Measurements from ENCODE around the gene ANTXR2. TPM values are rescaled to one million over a fixed set of nuclear protein-coding genes. Genes with fewer than 3 reads are reported as not detected.

The ANTXR2 gene
- total and polyA plus RNA-seq, 2 donors (not counting 3 experiments of a cell fraction or from before 2014, with no cell fraction given) = 6.6 to 64.6 TPM

- intact Hi-C loops (cut with micrococcal nuclease) (no loop called here), dilution Hi-C loops (cut with MboI; ENCODE audit: extremely low pct_ligation_motif_present, low sequenced_read_pairs) (no loop called here)
- Histone ChIP-seq H3K9me3 (replicated peaks; ENCODE audit: control insufficient read depth, insufficient read depth, low read length) (no peaks in the 10 kb centered on the region), H2AFZ (ENCODE audit: low read depth, low read length) (no peak overlapping the region), H3K27ac (ENCODE audit: insufficient read depth, low read depth, low read length) (no peak overlapping the region), H3K36me3 (ENCODE audit: control insufficient read depth in 2 of 2, extremely low read depth in 1 of 2, insufficient read depth in 2 of 2, low read length in 2 of 2) (no peaks in the 10 kb centered on the region), H3K4me3 (replicated peaks in 1 of 3; ENCODE audit: insufficient read depth in 1 of 3, low read depth in 1 of 3, low read length in 3 of 3) (no peak overlapping the region), H3K79me2 (ENCODE audit: control insufficient read depth, insufficient read depth, low read length) (no peaks in the 10 kb centered on the region), H3K9me1 (replicated peaks; ENCODE audit: control insufficient read depth, extremely low read depth, insufficient read depth, low read length) (peaks cover 2% of the 10 kb centered on the region), H3K4me2 (ENCODE audit: insufficient read depth, low read length) (no peak overlapping the region), H4K20me1 (replicated peaks; ENCODE audit: control insufficient read depth, extremely low read depth, insufficient read depth, low read length) (no peaks in the 10 kb centered on the region), H3K4me1 (ENCODE audit: control insufficient read depth, extremely low read depth, insufficient read depth, low read length) (no peaks in the 10 kb centered on the region), H3K9ac (replicated peaks; ENCODE audit: extremely low read depth, insufficient read depth, low read length) (no peak overlapping the region), H3K27me3 (ENCODE audit: control insufficient read depth in 2 of 2, insufficient read depth in 2 of 2, low read length in 2 of 2) (no peaks in the 10 kb centered on the region)
- CTCF ChIA-PET = no interaction called here
- no TSS peak for BruUV-seq (replicated peaks)
- DNase-seq (ENCODE audit: low read depth, low spot score) (no peak), FAIRE-seq (no peak)
- TF ChIP-seq EZH2 (IDR thresholded peaks at IDR 0.05; ENCODE audit: borderline replicate concordance, low read depth, low read length, severe bottlenecking) (no peak), JUN (IDR thresholded peaks at IDR 0.05; ENCODE audit: borderline replicate concordance, insufficient read depth, insufficient read length, low read depth) (no peak), CTCF (IDR thresholded peaks at IDR 0.05; ENCODE audit: extremely low read depth in 1 of 2, insufficient read depth in 1 of 2, low read depth in 1 of 2, low read length in 2 of 2) (no peak), MAX (IDR thresholded peaks at IDR 0.05; ENCODE audit: insufficient read depth, insufficient read length) (no peak), GATA2 (IDR thresholded peaks at IDR 0.05; ENCODE audit: insufficient read depth, insufficient read length, low read depth, low read length) (no peak), FOS (IDR thresholded peaks at IDR 0.05; ENCODE audit: borderline replicate concordance, insufficient read depth, low read length) (no peak), POLR2A (IDR thresholded peaks at IDR 0.05; ENCODE audit: low read depth, low read length) (no peak), POLR2AphosphoS5 (IDR thresholded peaks at IDR 0.05; ENCODE audit: insufficient read depth, low read depth, low read length) (no peak), MYC (IDR thresholded peaks at IDR 0.05; ENCODE audit: low read depth, low read length) (no peak)
- POLR2A ChIA-PET = no interaction called here
Measured at GRCh38 chr4:79948739-79949138, 124.3 kb downstream of the ANTXR2 start.

Data from endothelial cell of umbilical vein (primary cell).